Mesenchymal stem cell (in vitro differentiated cells and primary cell): Measurements from ENCODE around the gene SGO1. TPM values are rescaled to one million over a fixed set of nuclear protein-coding genes. Genes with fewer than 3 reads are reported as not detected.

Experiments used
- DNase-seq: peaks from one replicate; pipeline ENCODE4 v3.0.0-alpha.2; 2013
- H2AFZ ChIP-seq: one replicate; pipeline ENCODE4 v1.6.1; 2013; ENCODE audit warnings: low read depth, mild to moderate bottlenecking, control low read depth, inconsistent platforms, low read length, moderate library complexity
- H2AK5ac ChIP-seq: 2 replicates; pipeline ENCODE4 v1.6.1; 2013; ENCODE audit warnings: low read length, moderate library complexity, mild to moderate bottlenecking, inconsistent platforms; ENCODE audit not compliant: severe bottlenecking
- H2BK120ac ChIP-seq: one replicate; pipeline ENCODE4 v1.6.1; 2013; ENCODE audit warnings: low read depth, mild to moderate bottlenecking, inconsistent platforms, low read length, moderate library complexity
- H2BK12ac ChIP-seq, 2 experiments: one replicate each; pipeline ENCODE4 v1.6.1; 2013; ENCODE audit warnings: inconsistent platforms in 2 of 2, low read length in 2 of 2, mild to moderate bottlenecking in 2 of 2, moderate library complexity in 2 of 2, control low read depth in 1 of 2
- H2BK15ac ChIP-seq: one replicate; pipeline ENCODE4 v1.6.1; 2013; ENCODE audit warnings: mild to moderate bottlenecking, low read depth, inconsistent platforms; ENCODE audit not compliant: poor library complexity, severe bottlenecking
- H2BK5ac ChIP-seq: 2 replicates; pipeline ENCODE4 v1.6.1; 2013; ENCODE audit warnings: low read depth, mild to moderate bottlenecking, low read length, control low read depth, inconsistent platforms; ENCODE audit not compliant: poor library complexity, severe bottlenecking
- H3K14ac ChIP-seq, 2 experiments: one replicate each; pipeline ENCODE4 v1.6.1; 2013; ENCODE audit warnings: inconsistent platforms in 2 of 2, low read length in 2 of 2, control low read depth in 1 of 2, mild to moderate bottlenecking in 1 of 2, moderate library complexity in 1 of 2
- H3K18ac ChIP-seq, 2 experiments: one replicate each; pipeline ENCODE4 v1.6.1; 2013; ENCODE audit warnings: inconsistent platforms in 2 of 2, low read length in 2 of 2, control low read depth in 1 of 2, low read depth in 1 of 2, mild to moderate bottlenecking in 1 of 2
- H3K23ac ChIP-seq, 2 experiments: one replicate each; pipeline ENCODE4 v1.6.1; 2013; ENCODE audit warnings: inconsistent platforms in 2 of 2, low read length in 2 of 2, mild to moderate bottlenecking in 2 of 2, moderate library complexity in 2 of 2, control low read depth in 1 of 2
- H3K27ac ChIP-seq: 2 replicates; pipeline ENCODE4 v1.5.1; 2013; ENCODE audit warnings: mild to moderate bottlenecking, moderate library complexity, low read length, control low read depth, inconsistent platforms; ENCODE audit not compliant: poor library complexity, severe bottlenecking
- H3K27me3 ChIP-seq, 2 experiments: 2 replicates each; pipeline versions ENCODE4 v1.6.1 to v1.7.0; 2013; ENCODE audit warnings: low read length in 2 of 2, mild to moderate bottlenecking in 2 of 2, moderate library complexity in 2 of 2, control low read depth in 1 of 2, inconsistent platforms in 1 of 2; ENCODE audit not compliant: control insufficient read depth in 1 of 2, insufficient read depth in 1 of 2
- H3K36me3 ChIP-seq, 2 experiments: 2 replicates each; pipeline versions ENCODE4 v1.6.1 to v1.7.0; 2013; ENCODE audit warnings: low read length in 2 of 2, control low read depth in 1 of 2, inconsistent platforms in 1 of 2, low read depth in 1 of 2, mild to moderate bottlenecking in 1 of 2; ENCODE audit not compliant: insufficient read depth in 2 of 2, control insufficient read depth in 1 of 2
- H3K4ac ChIP-seq, 2 experiments: one replicate each; pipeline ENCODE4 v1.6.1; 2013; ENCODE audit warnings: inconsistent platforms in 2 of 2, low read length in 2 of 2, mild to moderate bottlenecking in 2 of 2, moderate library complexity in 2 of 2, control low read depth in 1 of 2, low read depth in 1 of 2
- H3K4me1 ChIP-seq: 2 replicates; pipeline ENCODE4 v1.6.1; 2013; ENCODE audit warnings: low read depth, low read length, control low read depth; ENCODE audit not compliant: control insufficient read depth, insufficient read depth
- H3K4me2 ChIP-seq: 2 replicates; pipeline ENCODE4 v1.6.1; 2013; ENCODE audit warnings: low read length, mild to moderate bottlenecking, inconsistent platforms; ENCODE audit not compliant: poor library complexity, severe bottlenecking
- H3K4me3 ChIP-seq, 2 experiments: 2 replicates each; pipeline versions ENCODE4 v1.5.1 to v1.7.0; 2013; ENCODE audit warnings: low read length in 2 of 2, mild to moderate bottlenecking in 2 of 2, control low read depth in 1 of 2, low read depth in 1 of 2; ENCODE audit not compliant: insufficient read depth in 1 of 2
- H3K79me1 ChIP-seq: replicated peaks from 2 replicates; pipeline ENCODE4 v1.6.1; 2013; ENCODE audit warnings: mild to moderate bottlenecking, control low read depth, low read length, inconsistent platforms; ENCODE audit not compliant: poor library complexity, severe bottlenecking
- H3K9ac ChIP-seq: 2 replicates; pipeline ENCODE4 v1.7.0; 2013; ENCODE audit warnings: mild to moderate bottlenecking, low read length, moderate library complexity
- H3K9me3 ChIP-seq: 2 replicates; pipeline ENCODE4 v1.7.0; 2013; ENCODE audit warnings: mild to moderate bottlenecking, low read length; ENCODE audit not compliant: control insufficient read depth
- H4K8ac ChIP-seq: one replicate; pipeline ENCODE4 v1.6.1; 2013; ENCODE audit warnings: inconsistent platforms, mild to moderate bottlenecking, low read length, moderate library complexity
- H4K91ac ChIP-seq: one replicate; pipeline ENCODE4 v1.6.1; 2013; ENCODE audit warnings: mild to moderate bottlenecking, low read length, inconsistent platforms
- WGBS: methylation state at CpG from one replicate; pipeline ENCODE4 v1.1.7; 2013; ENCODE audit warnings: mixed read lengths; 5-methylcytosine and 5-hydroxymethylcytosine counted together
- polyA plus RNA-seq, 2 experiments: library from polyadenylated mRNA; stranded (reverse); fragments of 200-250 nt; gene quantifications; one replicate each; pipeline ENCODE4 v1.2.3, GENCODE V29; 2013

The SGO1 gene
- 2.2 TPM for polyA plus RNA-seq (2013, experiment 1 of 2)
- polyA plus RNA-seq (2013, experiment 2 of 2): 2.4 TPM

DNA sequence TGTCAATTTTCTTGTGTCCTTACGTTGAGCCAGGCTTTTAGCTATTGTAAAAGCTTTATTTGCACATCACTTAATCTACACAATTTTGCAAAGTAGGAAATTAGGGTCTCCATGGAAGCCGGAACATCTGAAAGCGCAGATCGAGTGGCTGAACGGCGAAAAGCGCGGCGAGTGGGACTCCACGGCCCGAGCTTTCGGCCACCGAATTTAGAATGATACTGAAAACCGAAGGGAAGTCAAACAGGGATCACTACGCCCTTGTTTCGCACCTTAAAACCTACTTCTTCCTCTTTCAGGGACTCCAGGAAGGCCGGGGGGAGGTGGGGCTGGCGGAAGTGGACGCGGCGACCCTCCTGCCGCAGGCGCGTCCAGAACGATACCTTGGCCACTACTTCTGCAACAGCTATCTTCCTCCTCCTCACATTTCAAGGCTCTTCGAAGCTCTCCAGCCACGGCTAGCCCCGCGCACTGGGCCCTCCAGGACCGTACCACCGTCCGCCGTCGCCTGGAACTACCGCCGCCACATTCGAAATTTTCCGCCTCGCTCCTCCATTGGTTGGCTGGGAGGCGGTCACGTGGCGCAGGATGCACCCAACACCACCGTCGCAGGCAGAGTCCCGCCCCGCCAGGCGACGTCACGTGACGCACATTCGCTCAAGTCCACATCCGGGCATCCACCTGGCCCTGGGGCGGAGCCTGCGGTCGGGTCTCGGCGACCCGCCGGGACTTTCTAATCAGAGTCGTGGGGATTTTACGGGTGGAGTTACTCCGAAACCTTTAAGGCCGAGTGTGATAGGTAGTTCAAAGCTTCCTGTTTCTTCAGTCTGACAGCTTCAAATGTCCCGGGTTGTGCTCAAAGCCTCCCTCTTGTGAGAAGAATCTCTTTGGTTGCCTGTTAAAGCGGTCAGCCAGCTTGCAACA, at the start of gene SGO1:
TSS of gene SGO1 (minus strand) at position 528 of the 921 bp plus-strand sequence. CDS start 2,179 bp downstream, outside the sequence.
- no peaks in the 10 kb centered on the region for H3K36me3 ChIP-seq
- WGBS: under 1% methylated on average over 64 of the region's 65 CpGs
- no peak within 1 kb of the TSS for H3K14ac ChIP-seq

DNA sequence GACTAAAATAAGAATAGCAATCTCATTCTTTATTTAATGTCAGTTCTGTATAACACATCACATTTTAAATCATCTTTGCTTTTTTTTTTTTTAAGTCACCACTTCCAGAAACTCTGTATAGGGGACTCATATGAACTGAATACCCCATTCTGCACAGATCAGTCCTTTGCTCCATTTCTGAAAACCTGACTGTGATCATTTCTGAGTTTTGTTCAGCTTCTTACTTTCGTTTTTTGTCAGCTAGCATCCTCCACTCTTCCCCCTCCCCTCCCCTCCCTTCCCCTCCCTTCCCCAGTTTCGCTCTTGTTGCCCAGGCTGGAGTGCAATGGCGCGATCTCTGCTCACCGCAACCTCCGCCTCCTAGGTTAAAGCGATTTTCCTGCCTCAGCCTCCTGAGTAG, 49.8 kb upstream of the SGO1 start:
- no peaks in the 10 kb centered on the region for H3K9me3 ChIP-seq
- H2BK12ac ChIP-seq: no peak overlapping the region
- H3K4me3 ChIP-seq: no peak overlapping the region
- no peaks in the 10 kb centered on the region for H3K36me3 ChIP-seq
- H2AK5ac ChIP-seq: no peak overlapping the region
- no peaks in the 10 kb centered on the region for H3K4me1 ChIP-seq
- H4K8ac ChIP-seq: no peak overlapping the region
- no peaks in the 10 kb centered on the region for H3K27me3 ChIP-seq
- no peak overlapping the region for H3K4ac ChIP-seq
- no peak overlapping the region for H3K23ac ChIP-seq
- H3K18ac ChIP-seq: no peak overlapping the region
- no peak overlapping the region for H3K9ac ChIP-seq
- H2BK120ac ChIP-seq: no peak overlapping the region
- H2BK5ac ChIP-seq: no peak overlapping the region
- H3K4me2 ChIP-seq: no peak overlapping the region
- 50% methylated on average over 2 of the region's 7 CpGs for WGBS
- no peaks in the 10 kb centered on the region for H3K79me1 ChIP-seq
- H2AFZ ChIP-seq: no peak overlapping the region
- H4K91ac ChIP-seq: no peak overlapping the region
- no peak for DNase-seq
- no peak overlapping the region for H3K27ac ChIP-seq
- no peak overlapping the region for H3K14ac ChIP-seq
- no peak overlapping the region for H2BK15ac ChIP-seq

More for the DNA sequence above, at the start of gene SGO1:
- Histone ChIP-seq H3K9ac (peak within 1 kb of the TSS; percentile 98), H3K23ac (peak within 1 kb of the TSS in 1 of 2 experiments; percentile 14), H3K4me2 (peak within 1 kb of the TSS; percentile 80), H3K9me3 (no peaks in the 10 kb centered on the region), H2AK5ac (no peak within 1 kb of the TSS), H3K27me3 (no peaks in the 10 kb centered on the region), H4K91ac (no peak within 1 kb of the TSS), H3K4ac (peak within 1 kb of the TSS in 1 of 2 experiments; percentile 5), H3K79me1 (peaks cover 7% of the 10 kb centered on the region), H2BK120ac (peak within 1 kb of the TSS; percentile 21), H2AFZ (peak within 1 kb of the TSS; percentile 96), H3K4me1 (peaks cover under 1% of the 10 kb centered on the region), H2BK12ac (no peak within 1 kb of the TSS), H3K4me3 (peak within 1 kb of the TSS; percentile 84 to 94), H3K27ac (peak within 1 kb of the TSS; percentile 87), H2BK5ac (no peak within 1 kb of the TSS), H4K8ac (peak within 1 kb of the TSS; percentile 87), H3K18ac (peak within 1 kb of the TSS; percentile 11 to 50), H2BK15ac (no peak within 1 kb of the TSS)
- DNase-seq: peak; percentile 98

DNA sequence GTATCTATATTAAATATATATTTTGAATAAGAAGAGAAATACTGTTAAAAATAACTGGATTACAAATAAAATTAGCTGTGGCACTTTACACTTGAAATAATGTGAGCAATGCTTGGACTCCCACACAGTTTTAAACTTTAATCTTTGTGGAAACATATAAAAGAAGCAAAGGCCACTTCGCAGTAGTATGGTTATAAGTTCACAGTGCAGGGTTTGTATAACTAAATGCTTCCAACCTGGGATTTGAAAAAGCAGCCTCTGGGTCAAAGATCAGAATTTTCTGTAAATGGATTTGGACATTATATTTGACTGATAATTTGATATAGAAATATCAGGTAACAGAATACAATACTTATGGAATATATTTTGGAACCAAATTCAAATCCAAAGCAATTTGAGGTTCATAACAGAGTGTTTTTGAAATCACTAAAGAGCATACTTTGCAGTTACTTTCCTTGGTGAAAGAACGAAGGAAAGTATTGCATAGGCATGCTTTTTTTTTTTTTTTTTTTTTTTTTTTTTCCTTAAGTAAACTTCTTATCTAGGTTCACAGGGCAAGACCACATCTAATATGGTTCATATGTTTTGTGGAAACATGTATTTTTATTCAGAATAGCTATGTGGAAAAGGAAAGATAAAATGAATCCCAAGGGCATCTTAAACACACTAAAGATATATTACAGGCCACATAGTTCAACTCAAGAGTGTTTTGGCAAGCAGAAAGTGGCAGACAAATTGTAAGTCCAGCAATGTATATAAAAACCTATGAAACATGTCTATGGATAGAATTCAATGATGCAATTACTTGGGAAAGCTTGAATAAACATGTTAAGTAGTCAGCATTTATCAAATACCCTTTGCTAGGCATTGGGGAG, 47.1 kb upstream of the SGO1 start:
- Histone ChIP-seq H3K36me3 (no peaks in the 10 kb centered on the region), H3K14ac (no peak overlapping the region), H2BK5ac (no peak overlapping the region), H3K27ac (no peak overlapping the region), H4K91ac (no peak overlapping the region), H3K4me2 (no peak overlapping the region), H2AFZ (no peak overlapping the region), H3K4me3 (no peak overlapping the region), H3K27me3 (peaks cover 0 to 2% of the 10 kb centered on the region in 2 experiments), H2BK12ac (no peak overlapping the region), H3K4ac (no peak overlapping the region), H3K4me1 (no peaks in the 10 kb centered on the region), H3K23ac (no peak overlapping the region), H2AK5ac (no peak overlapping the region), H4K8ac (no peak overlapping the region), H2BK120ac (no peak overlapping the region), H3K18ac (no peak overlapping the region), H2BK15ac (no peak overlapping the region), H3K79me1 (no peaks in the 10 kb centered on the region), H3K9me3 (no peaks in the 10 kb centered on the region), H3K9ac (no peak overlapping the region)
- DNase-seq: no peak
- 93% methylated on average over 1 of the region's 2 CpGs for WGBS

DNA sequence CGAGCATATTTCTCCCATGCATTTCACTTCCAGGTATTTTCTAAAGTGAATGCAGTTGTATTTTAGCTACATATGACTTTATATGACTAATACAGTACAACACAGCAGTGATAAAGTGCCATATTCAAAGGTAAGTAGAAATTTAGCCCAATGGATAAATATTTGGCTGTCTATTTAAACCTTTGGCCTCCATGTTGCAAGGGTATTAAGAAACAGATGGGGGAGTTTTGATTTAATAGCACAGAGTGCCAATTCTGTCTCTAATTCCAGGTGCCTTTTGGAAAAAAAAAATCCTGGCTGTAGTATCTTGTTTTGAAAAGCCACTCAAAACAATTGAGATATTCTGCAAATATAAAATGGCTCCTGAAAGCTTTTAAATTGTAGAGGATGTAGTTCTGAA, 44.9 kb upstream of the SGO1 start:
- H2BK12ac ChIP-seq: no peak overlapping the region
- no peaks in the 10 kb centered on the region for H3K9me3 ChIP-seq
- H4K91ac ChIP-seq: no peak overlapping the region
- no peaks in the 10 kb centered on the region for H3K79me1 ChIP-seq
- H4K8ac ChIP-seq: no peak overlapping the region
- no peak overlapping the region for H3K27ac ChIP-seq
- peaks cover 0 to 2% of the 10 kb centered on the region in 2 experiments for H3K27me3 ChIP-seq
- H2BK5ac ChIP-seq: no peak overlapping the region
- H2AK5ac ChIP-seq: no peak overlapping the region
- no peak overlapping the region for H3K4me3 ChIP-seq
- no peak overlapping the region for H3K9ac ChIP-seq
- no peak overlapping the region for H3K4ac ChIP-seq
- H3K18ac ChIP-seq: no peak overlapping the region
- no CpG with 5 or more reads among the region's 1 CpG for WGBS
- no peak overlapping the region for H3K14ac ChIP-seq
- H3K4me2 ChIP-seq: no peak overlapping the region
- no peak overlapping the region for H3K23ac ChIP-seq
- H2BK15ac ChIP-seq: no peak overlapping the region
- no peaks in the 10 kb centered on the region for H3K4me1 ChIP-seq
- H3K36me3 ChIP-seq: no peaks in the 10 kb centered on the region
- no peak overlapping the region for H2BK120ac ChIP-seq
- H2AFZ ChIP-seq: no peak overlapping the region
- no peak for DNase-seq
